ENCODE measurements around the gene ARHGAP9.

DNA sequence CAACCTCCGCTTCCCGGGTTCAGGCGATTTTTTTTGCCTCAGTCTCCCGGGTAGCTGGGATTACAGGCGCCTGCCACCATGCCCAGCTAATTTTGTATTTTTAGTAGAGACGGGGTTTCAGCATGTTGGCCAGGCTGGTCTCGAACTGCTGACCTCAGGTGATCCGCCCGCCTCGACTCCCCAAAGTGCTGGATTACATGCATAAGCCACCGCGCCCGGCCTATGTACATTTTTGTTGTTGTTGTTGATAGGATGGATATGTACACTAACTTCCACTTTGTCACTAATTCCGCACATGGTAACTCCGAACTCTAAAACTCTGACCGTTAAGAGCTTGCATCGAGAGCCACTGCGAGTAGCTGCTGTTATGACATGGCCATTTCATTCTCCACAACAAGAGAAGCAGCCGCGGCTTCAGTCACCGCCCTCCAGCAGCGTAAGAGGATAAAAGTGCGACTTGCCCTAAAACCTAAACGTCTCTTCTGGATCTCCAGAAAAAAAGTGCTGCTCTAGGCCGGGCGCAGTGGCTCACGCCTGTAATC, 7.5 kb upstream of the ARHGAP9 start:
- no peak for TF ChIP-seq CTCF (IDR thresholded peaks at IDR 0.05; ENCODE audit: insufficient read depth, low read length)
- TF ChIP-seq, protein P1, sequence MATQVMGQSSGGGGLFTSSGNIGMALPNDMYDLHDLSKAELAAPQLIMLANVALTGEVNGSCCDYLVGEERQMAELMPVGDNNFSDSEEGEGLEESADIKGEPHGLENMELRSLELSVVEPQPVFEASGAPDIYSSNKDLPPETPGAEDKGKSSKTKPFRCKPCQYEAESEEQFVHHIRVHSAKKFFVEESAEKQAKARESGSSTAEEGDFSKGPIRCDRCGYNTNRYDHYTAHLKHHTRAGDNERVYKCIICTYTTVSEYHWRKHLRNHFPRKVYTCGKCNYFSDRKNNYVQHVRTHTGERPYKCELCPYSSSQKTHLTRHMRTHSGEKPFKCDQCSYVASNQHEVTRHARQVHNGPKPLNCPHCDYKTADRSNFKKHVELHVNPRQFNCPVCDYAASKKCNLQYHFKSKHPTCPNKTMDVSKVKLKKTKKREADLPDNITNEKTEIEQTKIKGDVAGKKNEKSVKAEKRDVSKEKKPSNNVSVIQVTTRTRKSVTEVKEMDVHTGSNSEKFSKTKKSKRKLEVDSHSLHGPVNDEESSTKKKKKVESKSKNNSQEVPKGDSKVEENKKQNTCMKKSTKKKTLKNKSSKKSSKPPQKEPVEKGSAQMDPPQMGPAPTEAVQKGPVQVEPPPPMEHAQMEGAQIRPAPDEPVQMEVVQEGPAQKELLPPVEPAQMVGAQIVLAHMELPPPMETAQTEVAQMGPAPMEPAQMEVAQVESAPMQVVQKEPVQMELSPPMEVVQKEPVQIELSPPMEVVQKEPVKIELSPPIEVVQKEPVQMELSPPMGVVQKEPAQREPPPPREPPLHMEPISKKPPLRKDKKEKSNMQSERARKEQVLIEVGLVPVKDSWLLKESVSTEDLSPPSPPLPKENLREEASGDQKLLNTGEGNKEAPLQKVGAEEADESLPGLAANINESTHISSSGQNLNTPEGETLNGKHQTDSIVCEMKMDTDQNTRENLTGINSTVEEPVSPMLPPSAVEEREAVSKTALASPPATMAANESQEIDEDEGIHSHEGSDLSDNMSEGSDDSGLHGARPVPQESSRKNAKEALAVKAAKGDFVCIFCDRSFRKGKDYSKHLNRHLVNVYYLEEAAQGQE (IDR thresholded peaks at IDR 0.05; ENCODE audit: insufficient replicate concordance, low read depth), result no peak
- TF ChIP-seq POLR2AphosphoS5 (IDR thresholded peaks at IDR 0.05; ENCODE audit: low read depth), result no peak
- TF ChIP-seq GABPA (IDR thresholded peaks at IDR 0.05; ENCODE audit: low read depth), result no peak
